A549 (cell line): ENCODE results near the gene CDK17.

Experiments used
- KDM1A ChIP-seq: fragments of 200-600 bp; sonication (generic); IDR thresholded peaks from 2 replicates; pipeline ENCODE4 v1.6.1; 2016; ENCODE audit warnings: low read depth, mild to moderate bottlenecking
- POLR2A ChIP-seq: IDR thresholded peaks from 2 replicates; pipeline ENCODE4 v1.6.1; 2012; ENCODE audit warnings: mild to moderate bottlenecking, low read length
- RAD21 ChIP-seq, 2 experiments: fragments of >200 bp in 1 of 2; sonication (Bioruptor Twin) in 1 of 2; formaldehyde crosslinking in 1 of 2; IDR thresholded peaks in 1 of 2; conservative IDR thresholded peaks in 1 of 2; 2 replicates in 1 of 2; 3 replicates in 1 of 2; pipeline ENCODE4 v1.6.1; 2012 to 2018; ENCODE audit warnings: inconsistent platforms in 1 of 2
- RNF2 ChIP-seq: fragments of 200-600 bp; sonication (generic); IDR thresholded peaks from 2 replicates; pipeline ENCODE4 v1.6.1; 2016; ENCODE audit warnings: low read depth, mild to moderate bottlenecking, antibody characterized with exemption, moderate library complexity, borderline replicate concordance
- SMC3 ChIP-seq: fragments of >200 bp; sonication (Bioruptor Twin); formaldehyde crosslinking; IDR thresholded peaks from 3 replicates; pipeline ENCODE4 v1.6.1; 2018; ENCODE audit warnings: inconsistent platforms
- TF ChIP-seq, protein P1 (sequence below): fragments of >200 bp; sonication (Bioruptor Twin); formaldehyde crosslinking; IDR thresholded peaks from 3 replicates; pipeline ENCODE4 v1.5.1; 2016
- TF ChIP-seq, protein P2 (sequence below): IDR thresholded peaks from 2 replicates; pipeline ENCODE4 v1.6.1; 2012
- TF ChIP-seq, protein P3 (sequence below): fragments of 450-650 bp; IDR thresholded peaks from 2 replicates; pipeline ENCODE4 v1.6.1; 2014; ENCODE audit warnings: antibody characterized with exemption

DNA sequence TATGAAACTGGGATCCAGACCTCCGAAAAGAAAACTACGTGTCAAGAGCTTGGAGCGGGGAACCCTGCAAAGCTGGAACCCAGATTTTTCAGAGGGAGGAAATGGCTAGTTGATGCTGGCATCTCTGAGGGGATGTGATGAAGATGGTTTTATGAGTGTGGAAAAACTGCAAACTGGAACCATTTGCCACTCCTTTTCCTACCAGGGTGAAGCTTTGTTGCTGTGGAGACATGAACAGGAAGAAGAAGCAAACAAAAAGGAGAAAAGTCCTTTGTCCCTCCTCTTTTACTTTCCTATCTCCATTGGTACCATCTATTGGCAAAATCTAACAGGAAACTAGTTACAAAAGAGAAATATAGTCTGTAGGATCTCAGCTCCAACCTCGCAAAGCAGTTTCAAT lies 39.2 kb downstream of the CDK17 start:
- no peak for TF ChIP-seq RAD21 (conservative IDR thresholded peaks at IDR 0.05 in 1 of 2, IDR thresholded peaks at IDR 0.05 in 1 of 2)
- TF ChIP-seq, protein P1, sequence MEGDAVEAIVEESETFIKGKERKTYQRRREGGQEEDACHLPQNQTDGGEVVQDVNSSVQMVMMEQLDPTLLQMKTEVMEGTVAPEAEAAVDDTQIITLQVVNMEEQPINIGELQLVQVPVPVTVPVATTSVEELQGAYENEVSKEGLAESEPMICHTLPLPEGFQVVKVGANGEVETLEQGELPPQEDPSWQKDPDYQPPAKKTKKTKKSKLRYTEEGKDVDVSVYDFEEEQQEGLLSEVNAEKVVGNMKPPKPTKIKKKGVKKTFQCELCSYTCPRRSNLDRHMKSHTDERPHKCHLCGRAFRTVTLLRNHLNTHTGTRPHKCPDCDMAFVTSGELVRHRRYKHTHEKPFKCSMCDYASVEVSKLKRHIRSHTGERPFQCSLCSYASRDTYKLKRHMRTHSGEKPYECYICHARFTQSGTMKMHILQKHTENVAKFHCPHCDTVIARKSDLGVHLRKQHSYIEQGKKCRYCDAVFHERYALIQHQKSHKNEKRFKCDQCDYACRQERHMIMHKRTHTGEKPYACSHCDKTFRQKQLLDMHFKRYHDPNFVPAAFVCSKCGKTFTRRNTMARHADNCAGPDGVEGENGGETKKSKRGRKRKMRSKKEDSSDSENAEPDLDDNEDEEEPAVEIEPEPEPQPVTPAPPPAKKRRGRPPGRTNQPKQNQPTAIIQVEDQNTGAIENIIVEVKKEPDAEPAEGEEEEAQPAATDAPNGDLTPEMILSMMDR, result no peak
- no peak for TF ChIP-seq KDM1A
- no peak for TF ChIP-seq RNF2
- TF ChIP-seq SMC3, result no peak
- TF ChIP-seq, protein P2, sequence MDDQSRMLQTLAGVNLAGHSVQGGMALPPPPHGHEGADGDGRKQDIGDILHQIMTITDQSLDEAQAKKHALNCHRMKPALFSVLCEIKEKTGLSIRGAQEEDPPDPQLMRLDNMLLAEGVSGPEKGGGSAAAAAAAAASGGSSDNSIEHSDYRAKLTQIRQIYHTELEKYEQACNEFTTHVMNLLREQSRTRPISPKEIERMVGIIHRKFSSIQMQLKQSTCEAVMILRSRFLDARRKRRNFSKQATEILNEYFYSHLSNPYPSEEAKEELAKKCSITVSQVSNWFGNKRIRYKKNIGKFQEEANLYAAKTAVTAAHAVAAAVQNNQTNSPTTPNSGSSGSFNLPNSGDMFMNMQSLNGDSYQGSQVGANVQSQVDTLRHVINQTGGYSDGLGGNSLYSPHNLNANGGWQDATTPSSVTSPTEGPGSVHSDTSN, result no peak
- no peak for TF ChIP-seq POLR2A
- TF ChIP-seq, protein P3, sequence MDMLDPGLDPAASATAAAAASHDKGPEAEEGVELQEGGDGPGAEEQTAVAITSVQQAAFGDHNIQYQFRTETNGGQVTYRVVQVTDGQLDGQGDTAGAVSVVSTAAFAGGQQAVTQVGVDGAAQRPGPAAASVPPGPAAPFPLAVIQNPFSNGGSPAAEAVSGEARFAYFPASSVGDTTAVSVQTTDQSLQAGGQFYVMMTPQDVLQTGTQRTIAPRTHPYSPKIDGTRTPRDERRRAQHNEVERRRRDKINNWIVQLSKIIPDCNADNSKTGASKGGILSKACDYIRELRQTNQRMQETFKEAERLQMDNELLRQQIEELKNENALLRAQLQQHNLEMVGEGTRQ, result no peak
